Cardiac fibroblast (primary cell): ENCODE data around the gene GRK5.
A peak's percentile ranks its signal among the peaks of the same experiment; 100 is the strongest.

Experiments
- DNase-seq, 2 donors: peaks; one replicate each; pipeline versions ENCODE4 v3.0.0 to v3.0.0-alpha.2; 2010; ENCODE audit warnings: low read depth in 2 of 2
- H3K4me3 ChIP-seq, 2 donors: replicated peaks in 1 of 2; 1 replicate in 1 of 2; 2 replicates in 1 of 2; pipeline ENCODE4 v1.5.1; 2011; ENCODE audit warnings: low read depth in 2 of 2, low read length in 2 of 2, mild to moderate bottlenecking in 2 of 2, moderate library complexity in 1 of 2
- TF ChIP-seq, protein P1 (sequence below): IDR thresholded peaks from one replicate; pipeline ENCODE4 v1.5.1; 2011; ENCODE audit warnings: low read depth, mild to moderate bottlenecking, low read length, inconsistent platforms

The GRK5 gene

DNA sequence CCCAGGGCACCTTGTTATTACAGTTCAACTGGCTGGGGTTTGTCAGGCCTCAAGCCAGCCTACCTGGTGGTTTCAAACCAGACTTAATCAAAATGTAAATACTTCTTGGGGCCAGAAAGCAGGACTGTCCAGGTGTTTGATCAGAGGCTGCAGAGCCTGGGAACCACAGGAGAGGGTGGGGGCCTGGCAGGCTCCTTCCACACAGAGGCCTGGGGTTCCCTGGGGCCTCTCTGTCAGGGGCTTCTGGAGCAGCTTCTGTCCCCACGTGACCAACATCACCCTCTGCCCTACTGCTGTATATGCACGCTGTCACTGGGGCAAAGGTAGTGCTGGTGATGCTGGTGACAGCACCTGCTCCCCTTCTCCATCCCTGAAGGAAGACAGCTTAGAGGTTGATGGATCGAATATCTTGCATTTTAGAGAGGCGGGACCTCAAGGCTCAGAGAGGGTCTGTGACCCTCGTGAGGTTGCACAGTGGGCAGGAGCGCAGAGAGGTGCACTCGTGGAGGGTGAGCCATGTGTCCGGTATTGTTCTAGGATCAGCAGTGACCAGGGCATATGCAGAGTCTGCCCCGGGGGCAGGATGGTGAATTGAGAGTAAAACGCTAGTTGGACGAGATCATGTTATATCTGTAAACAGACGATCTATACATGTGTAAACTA, 95.4 kb downstream of the GRK5 start:
- TF ChIP-seq, protein P1, sequence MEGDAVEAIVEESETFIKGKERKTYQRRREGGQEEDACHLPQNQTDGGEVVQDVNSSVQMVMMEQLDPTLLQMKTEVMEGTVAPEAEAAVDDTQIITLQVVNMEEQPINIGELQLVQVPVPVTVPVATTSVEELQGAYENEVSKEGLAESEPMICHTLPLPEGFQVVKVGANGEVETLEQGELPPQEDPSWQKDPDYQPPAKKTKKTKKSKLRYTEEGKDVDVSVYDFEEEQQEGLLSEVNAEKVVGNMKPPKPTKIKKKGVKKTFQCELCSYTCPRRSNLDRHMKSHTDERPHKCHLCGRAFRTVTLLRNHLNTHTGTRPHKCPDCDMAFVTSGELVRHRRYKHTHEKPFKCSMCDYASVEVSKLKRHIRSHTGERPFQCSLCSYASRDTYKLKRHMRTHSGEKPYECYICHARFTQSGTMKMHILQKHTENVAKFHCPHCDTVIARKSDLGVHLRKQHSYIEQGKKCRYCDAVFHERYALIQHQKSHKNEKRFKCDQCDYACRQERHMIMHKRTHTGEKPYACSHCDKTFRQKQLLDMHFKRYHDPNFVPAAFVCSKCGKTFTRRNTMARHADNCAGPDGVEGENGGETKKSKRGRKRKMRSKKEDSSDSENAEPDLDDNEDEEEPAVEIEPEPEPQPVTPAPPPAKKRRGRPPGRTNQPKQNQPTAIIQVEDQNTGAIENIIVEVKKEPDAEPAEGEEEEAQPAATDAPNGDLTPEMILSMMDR = no peak
- no peak overlapping the region for H3K4me3 ChIP-seq
- DNase-seq = no peak

DNA sequence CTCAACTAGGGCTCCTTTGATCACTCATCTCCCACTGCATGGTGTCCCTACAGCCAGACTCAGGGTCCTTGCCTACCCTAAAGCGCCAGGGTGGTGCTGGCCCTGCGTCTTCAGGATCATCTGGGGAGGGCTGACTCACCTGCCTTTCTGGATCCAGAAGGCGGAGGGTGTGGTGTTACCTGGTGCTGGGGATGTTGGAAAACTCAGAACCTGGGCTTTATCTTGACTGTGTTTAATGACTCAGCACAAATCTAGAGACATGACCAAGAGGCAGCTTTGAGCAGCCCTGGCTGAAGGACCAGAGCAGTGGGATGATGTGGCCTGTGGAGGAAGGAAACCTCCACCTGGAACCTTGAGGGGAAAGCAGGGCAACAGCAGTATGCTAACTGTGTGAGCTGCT, 96.5 kb downstream of the GRK5 start:
- no peak for DNase-seq
- H3K4me3 ChIP-seq = no peak overlapping the region
- TF ChIP-seq, protein P1 = no peak

DNA sequence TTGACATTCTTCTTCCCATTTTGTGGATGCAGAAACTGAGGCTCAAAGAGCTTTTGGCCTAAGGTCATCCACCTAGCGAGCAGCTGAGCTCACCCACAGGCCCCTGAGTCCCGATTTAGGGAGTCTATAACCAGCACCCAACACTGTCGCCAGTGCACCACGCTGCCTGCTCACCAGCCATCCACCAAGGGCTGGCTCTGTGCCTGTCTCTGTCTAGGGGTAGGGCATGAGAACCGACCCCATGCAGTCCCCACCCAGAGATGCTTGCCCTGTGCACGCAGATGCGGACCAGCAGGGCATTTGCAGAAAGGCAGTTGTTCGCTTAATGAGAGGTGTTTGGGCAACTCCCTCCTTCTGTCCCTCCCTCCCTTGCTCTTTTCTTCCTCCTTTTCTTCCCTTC, 97.2 kb downstream of the GRK5 start:
- no peak for DNase-seq
- TF ChIP-seq, protein P1 = no peak
- no peak overlapping the region for H3K4me3 ChIP-seq

DNA sequence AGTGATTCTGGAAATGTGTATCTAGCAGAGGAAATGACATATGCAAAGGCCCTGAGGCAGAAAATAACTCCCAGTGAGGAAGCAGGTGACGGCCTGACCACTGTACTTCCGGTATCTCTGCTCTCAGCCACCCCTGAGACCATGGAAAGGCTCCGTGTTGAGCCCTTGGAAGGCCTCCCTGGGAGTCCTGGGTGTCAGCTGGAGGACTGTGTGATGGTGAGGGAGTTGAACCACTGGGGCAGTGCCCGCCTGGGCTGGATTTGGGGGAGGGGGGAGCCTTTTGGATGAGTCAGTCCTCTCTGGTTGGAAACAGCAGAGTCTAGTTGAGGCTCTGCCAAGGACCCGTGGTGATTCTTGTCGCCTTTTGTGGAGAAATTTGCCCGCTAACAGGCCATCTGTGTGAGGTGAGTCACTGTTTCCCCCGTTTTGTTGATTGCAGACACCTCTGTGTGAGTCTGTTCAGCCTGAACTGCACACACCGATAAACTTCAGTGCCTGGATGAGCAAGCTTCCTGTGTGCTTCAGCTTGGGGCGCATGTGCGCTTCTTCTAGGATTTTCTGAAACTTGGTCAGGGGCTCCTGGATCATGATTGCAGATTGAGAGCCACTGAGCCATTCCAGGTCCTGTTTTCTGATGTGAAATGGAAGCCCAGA, 98.6 kb downstream of the GRK5 start:
- TF ChIP-seq, protein P1 = no peak
- no peak overlapping the region for H3K4me3 ChIP-seq
- DNase-seq = peak; percentile 94 to 98

DNA sequence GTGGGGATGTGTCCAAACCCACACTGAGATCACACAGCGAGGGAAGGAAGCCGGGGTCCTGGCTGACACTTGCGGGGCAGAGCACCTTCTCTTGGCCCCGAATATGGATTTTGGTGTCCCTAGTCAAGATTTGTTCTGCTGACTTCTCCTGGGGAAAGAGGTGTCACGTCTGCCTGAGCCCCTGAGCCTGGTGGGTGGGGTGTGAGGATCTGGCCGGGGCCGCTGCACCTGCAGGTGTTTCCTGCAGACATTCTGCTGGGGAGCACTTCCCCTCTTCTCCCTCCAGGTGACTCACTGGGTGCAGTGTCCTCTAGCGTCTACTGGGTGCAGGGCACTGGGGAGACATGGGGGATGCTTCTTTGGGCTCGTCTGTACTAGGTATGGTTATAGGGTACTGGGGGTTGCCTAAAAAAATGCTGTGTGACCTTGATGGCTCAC, 99.2 kb downstream of the GRK5 start:
- DNase-seq = peak in 1 of 2 donors; percentile 48
- no peak overlapping the region for H3K4me3 ChIP-seq
- TF ChIP-seq, protein P1 = peak; percentile 62

DNA sequence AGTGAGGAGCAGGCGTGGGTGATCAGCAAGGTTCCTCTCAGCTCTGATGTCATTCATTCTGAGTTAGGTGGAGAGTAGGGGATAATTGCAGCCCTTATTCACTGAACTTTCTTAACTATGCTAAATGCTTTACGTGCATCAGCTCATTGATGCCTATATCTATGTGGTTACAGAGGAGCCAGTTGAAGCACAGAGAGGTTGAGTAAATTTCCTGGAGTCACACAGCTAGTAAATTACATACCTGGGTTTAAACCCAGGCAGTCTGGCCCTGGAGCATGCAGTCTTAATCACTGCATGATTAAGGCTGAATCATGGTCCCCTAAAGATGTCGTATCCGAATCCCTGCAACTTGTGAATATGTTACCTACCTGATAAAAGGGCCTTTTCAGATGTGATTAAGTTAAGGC, 99.6 kb downstream of the GRK5 start:
- no peak overlapping the region for H3K4me3 ChIP-seq
- TF ChIP-seq, protein P1 = no peak
- peak in 1 of 2 donors; percentile 51 for DNase-seq
